Vagina (tissue), 2 donors: ENCODE measurements around the gene MCF2L. TPM values are rescaled to one million over a fixed set of nuclear protein-coding genes. Genes with fewer than 3 reads are reported as not detected.

Experiments
- DNase-seq, 2 donors: peaks; one replicate each; pipeline ENCODE4 v3.0.0-alpha.2; 2017; ENCODE audit errors: extremely low spot score in 2 of 2
- H3K27ac ChIP-seq: fragments of 200-600 bp; sonication (generic); one replicate; pipeline ENCODE4 v1.5.1; 2019
- H3K27me3 ChIP-seq: fragments of 200-600 bp; sonication (generic); one replicate; pipeline ENCODE4 v1.5.1; 2019
- H3K36me3 ChIP-seq, 2 donors: fragments of 200-600 bp; sonication (generic); one replicate each; pipeline ENCODE4 v1.5.1; 2017 to 2019
- H3K4me1 ChIP-seq: fragments of 200-600 bp; sonication (generic); one replicate; pipeline ENCODE4 v1.5.1; 2019
- H3K4me3 ChIP-seq, 2 donors: fragments of 200-600 bp; sonication (generic); 1 replicate in 1 of 2; 2 replicates in 1 of 2; pipeline ENCODE4 v1.5.1; 2016 to 2019
- H3K9me3 ChIP-seq: fragments of 200-600 bp; sonication (generic); one replicate; pipeline ENCODE4 v1.5.1; 2019
- CTCF ChIP-seq, 3 experiments: fragments of 450-650 bp in 2 of 3; fragments of 200-600 bp in 1 of 3; sonication (generic) in 1 of 3; IDR thresholded peaks; one replicate each; pipeline ENCODE4 v1.5.1; 2017 to 2019; ENCODE audit warnings: antibody characterized with exemption in 3 of 3, mild to moderate bottlenecking in 2 of 3, moderate library complexity in 2 of 3
- POLR2A ChIP-seq, 2 donors: fragments of 450-650 bp; IDR thresholded peaks; one replicate each; pipeline ENCODE4 v1.6.1; 2017; ENCODE audit warnings: antibody characterized with exemption in 2 of 2, mild to moderate bottlenecking in 2 of 2, moderate library complexity in 2 of 2
- POLR2AphosphoS5 ChIP-seq, 2 donors: sonication (generic); formaldehyde crosslinking; IDR thresholded peaks; one replicate each; pipeline ENCODE4 v1.9.0; 2017; ENCODE audit warnings: antibody characterized with exemption in 2 of 2, mild to moderate bottlenecking in 2 of 2, low read depth in 1 of 2; ENCODE audit not compliant: insufficient read depth in 1 of 2
- intact Hi-C: fragments of 100-400 bp; cut with DNase I; formaldehyde crosslinking; loops from one replicate; pipeline ENCODE4 v1.15.1; 2023
- total RNA-seq: library from RNA; depleted of rRNA; stranded (reverse); fragments of >200 nt; gene quantifications from one replicate; pipeline ENCODE4 v1.2.3, GENCODE V29; 2016

Gene MCF2L
- total RNA-seq, 1 donor from 2014 or later = 45.4 TPM

- no peaks in the 10 kb centered on the region for H3K27me3 ChIP-seq
- H3K36me3 ChIP-seq = peaks cover 0 to 11% of the 10 kb centered on the region in 2 donors
- H3K9me3 ChIP-seq = no peaks in the 10 kb centered on the region
These were observed 101.1 kb downstream of the MCF2L start for GRCh38 chr13:113069861-113070805.

GRCh38 chr13:113070855-113071254 lies 101.8 kb downstream of the MCF2L start:
- Histone ChIP-seq H3K4me1 (no peaks in the 10 kb centered on the region), H3K27ac (no peak overlapping the region), H3K36me3 (peaks cover 0 to 11% of the 10 kb centered on the region in 2 donors), H3K4me3 (no peak overlapping the region), H3K27me3 (no peaks in the 10 kb centered on the region), H3K9me3 (no peaks in the 10 kb centered on the region)
- no peak for TF ChIP-seq CTCF (IDR thresholded peaks at IDR 0.05)
- TF ChIP-seq POLR2A (IDR thresholded peaks at IDR 0.05) = no peak
- TF ChIP-seq POLR2AphosphoS5 (IDR thresholded peaks at IDR 0.05; ENCODE audit: insufficient read depth in 1 of 2, low read depth in 1 of 2) = no peak
- DNase-seq = no peak
- intact Hi-C loops = no loop called here

More at GRCh38 chr13:113069861-113070805, 101.1 kb downstream of the MCF2L start:
- H3K4me1 ChIP-seq = no peaks in the 10 kb centered on the region
- no peak overlapping the region for H3K27ac ChIP-seq
- DNase-seq = no peak
- TF ChIP-seq CTCF (IDR thresholded peaks at IDR 0.05) (no peak), POLR2AphosphoS5 (IDR thresholded peaks at IDR 0.05; ENCODE audit: insufficient read depth in 1 of 2, low read depth in 1 of 2) (no peak), POLR2A (IDR thresholded peaks at IDR 0.05) (no peak)
- intact Hi-C loops = no loop called here
- no peak overlapping the region for H3K4me3 ChIP-seq

GRCh38 chr13:113072376-113072775 lies 103.4 kb downstream of the MCF2L start:
- no peak overlapping the region for H3K4me3 ChIP-seq
- H3K27me3 ChIP-seq = no peaks in the 10 kb centered on the region
- no peaks in the 10 kb centered on the region for H3K9me3 ChIP-seq
- no peak for DNase-seq
- no peak overlapping the region for H3K27ac ChIP-seq
- TF ChIP-seq POLR2AphosphoS5 (IDR thresholded peaks at IDR 0.05; ENCODE audit: insufficient read depth in 1 of 2, low read depth in 1 of 2) (no peak), CTCF (IDR thresholded peaks at IDR 0.05) (no peak), POLR2A (IDR thresholded peaks at IDR 0.05) (no peak)
- intact Hi-C loops = no loop called here
- H3K4me1 ChIP-seq = no peaks in the 10 kb centered on the region
- peaks cover 0 to 11% of the 10 kb centered on the region in 2 donors for H3K36me3 ChIP-seq

- Histone ChIP-seq H3K36me3 (peaks cover 0 to 11% of the 10 kb centered on the region in 2 donors), H3K27ac (no peak overlapping the region), H3K4me3 (no peak overlapping the region), H3K9me3 (no peaks in the 10 kb centered on the region), H3K4me1 (no peaks in the 10 kb centered on the region), H3K27me3 (no peaks in the 10 kb centered on the region)
- intact Hi-C loops = no loop called here
- TF ChIP-seq POLR2AphosphoS5 (IDR thresholded peaks at IDR 0.05; ENCODE audit: insufficient read depth in 1 of 2, low read depth in 1 of 2) (no peak), CTCF (IDR thresholded peaks at IDR 0.05) (no peak), POLR2A (IDR thresholded peaks at IDR 0.05) (no peak)
- no peak for DNase-seq
These were observed 104.9 kb downstream of the MCF2L start for GRCh38 chr13:113073942-113074341.

- Histone ChIP-seq H3K9me3 (no peaks in the 10 kb centered on the region), H3K27ac (no peak overlapping the region), H3K36me3 (peaks cover 0 to 11% of the 10 kb centered on the region in 2 donors), H3K27me3 (no peaks in the 10 kb centered on the region), H3K4me3 (no peak overlapping the region), H3K4me1 (no peaks in the 10 kb centered on the region)
- TF ChIP-seq POLR2AphosphoS5 (IDR thresholded peaks at IDR 0.05; ENCODE audit: insufficient read depth in 1 of 2, low read depth in 1 of 2) (no peak), POLR2A (IDR thresholded peaks at IDR 0.05) (no peak)
- intact Hi-C loops = no loop called here
- no peak for DNase-seq
These were observed 105.4 kb downstream of the MCF2L start for GRCh38 chr13:113074401-113074800.
